GM21447 (cell line): ENCODE measurements around the gene RFK.

Experiments
- ATAC-seq: cut with Tn5 transposase; IDR thresholded peaks from one replicate; pipeline ENCODE4 v1.9.1; 2021; ENCODE audit not compliant: unreplicated experiment

The RFK gene

DNA sequence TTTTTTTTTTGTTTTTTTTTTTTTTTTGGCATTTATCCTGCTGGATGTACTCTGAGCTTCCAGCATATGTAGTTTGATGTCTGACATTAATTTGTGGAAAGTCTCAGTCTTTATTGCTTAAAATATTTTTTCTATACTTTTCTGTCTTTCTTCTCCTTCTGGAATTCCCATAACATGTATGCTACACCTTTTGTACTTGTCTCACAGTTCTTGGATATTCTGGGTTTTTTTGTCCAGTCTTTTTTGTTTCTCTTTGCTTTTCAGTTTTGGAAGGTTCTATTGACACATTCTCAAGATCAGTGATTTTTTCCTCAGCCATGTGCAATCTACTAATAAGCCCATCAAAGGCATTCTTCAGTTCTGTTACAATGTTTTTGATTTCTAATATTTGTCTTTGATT is 19.4 kb upstream of the RFK start:
- no peak for ATAC-seq

DNA sequence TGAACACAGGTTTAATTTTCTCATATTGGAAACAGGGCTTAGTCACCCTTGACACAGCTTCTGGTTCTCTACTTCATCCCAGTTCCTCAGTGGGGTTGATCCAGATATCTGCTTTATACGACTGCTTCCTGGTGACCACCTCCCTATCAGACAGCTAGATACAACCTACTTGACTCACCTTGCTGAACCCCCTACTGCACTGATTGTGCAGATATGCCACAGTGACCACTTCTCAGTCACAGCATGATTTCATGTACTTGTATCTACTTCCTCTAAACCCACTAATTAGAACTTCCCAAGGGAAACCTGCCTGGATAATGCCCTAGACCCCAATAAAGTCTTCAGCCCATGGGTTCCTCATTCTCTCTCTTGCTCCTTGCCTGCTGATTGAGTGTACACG is 18.4 kb upstream of the RFK start:
- ATAC-seq: no peak

DNA sequence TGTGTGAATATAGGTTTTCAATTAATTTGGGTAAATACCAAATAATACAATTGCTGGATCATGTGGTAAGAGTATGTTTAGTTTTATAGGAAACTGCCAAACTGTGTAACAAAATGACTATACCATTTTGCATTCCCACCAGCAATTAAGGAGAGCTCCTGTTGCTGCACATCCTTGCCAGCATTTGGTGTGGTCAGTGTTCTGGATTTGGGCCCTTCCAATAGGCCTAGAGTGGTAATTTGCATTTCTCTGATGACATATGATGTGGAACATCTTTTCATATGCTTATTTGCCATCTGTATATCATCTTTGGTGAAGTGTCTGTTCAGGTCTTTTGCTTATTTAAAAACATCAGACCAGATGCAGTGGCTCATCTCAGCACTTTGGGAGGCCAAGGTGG is 11.6 kb upstream of the RFK start:
- ATAC-seq: no peak

DNA sequence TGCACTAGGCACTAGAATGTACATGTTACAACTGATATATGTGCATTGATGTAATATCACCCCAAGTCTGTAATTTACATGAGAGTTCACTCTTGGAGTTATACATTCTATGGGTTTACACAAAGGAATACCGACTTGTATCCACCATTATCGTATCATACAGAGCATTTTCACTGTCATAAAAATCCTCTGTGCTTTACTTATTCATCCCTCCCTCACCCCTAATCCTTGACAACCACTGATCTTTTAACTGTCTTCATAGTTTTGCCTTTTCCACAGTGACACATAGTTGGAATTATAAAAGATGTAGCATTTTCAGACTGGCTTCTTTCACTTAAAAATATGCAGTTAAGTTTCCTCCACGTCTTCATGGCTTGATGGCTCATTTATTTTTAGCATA is 11.1 kb upstream of the RFK start:
- ATAC-seq: no peak

DNA sequence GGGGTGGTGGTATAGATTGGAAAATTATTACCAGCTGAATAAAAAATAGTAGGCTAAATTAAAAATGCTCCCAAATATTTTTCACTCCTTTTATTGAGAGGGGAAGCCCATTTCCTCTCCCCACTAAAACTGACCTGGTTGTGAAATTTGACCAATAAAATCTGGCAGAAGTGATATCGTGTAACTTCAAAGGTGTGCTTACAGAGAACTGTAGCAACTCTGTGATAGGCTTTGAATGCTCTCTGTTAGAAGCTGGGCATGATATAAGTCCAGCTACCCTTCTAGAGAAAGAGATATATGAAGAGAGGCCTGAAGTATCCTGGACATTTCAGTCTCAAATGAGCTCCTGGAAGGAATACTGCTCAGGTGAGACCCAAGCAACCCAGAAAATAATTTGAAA is 10.2 kb upstream of the RFK start:
- ATAC-seq: no peak

DNA sequence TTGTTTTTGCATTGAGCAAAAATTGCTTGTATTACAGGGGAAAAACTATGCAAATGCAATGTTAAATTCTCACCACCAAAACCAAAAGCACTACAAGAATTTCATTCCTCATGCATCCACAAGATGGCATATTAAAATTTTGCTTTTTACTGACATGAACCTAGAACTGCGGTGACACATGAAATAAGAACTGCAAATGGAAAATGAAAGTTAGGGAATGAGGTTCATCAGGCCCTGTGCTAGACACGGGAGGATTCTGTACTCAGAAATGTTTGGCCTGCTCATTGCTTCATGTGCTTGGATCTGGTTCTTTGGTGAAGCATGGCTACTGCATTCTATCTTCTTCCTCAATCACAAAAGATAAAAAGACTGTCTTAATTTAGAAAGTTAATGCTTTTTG is 9.1 kb upstream of the RFK start:
- peak; percentile 95 for ATAC-seq

DNA sequence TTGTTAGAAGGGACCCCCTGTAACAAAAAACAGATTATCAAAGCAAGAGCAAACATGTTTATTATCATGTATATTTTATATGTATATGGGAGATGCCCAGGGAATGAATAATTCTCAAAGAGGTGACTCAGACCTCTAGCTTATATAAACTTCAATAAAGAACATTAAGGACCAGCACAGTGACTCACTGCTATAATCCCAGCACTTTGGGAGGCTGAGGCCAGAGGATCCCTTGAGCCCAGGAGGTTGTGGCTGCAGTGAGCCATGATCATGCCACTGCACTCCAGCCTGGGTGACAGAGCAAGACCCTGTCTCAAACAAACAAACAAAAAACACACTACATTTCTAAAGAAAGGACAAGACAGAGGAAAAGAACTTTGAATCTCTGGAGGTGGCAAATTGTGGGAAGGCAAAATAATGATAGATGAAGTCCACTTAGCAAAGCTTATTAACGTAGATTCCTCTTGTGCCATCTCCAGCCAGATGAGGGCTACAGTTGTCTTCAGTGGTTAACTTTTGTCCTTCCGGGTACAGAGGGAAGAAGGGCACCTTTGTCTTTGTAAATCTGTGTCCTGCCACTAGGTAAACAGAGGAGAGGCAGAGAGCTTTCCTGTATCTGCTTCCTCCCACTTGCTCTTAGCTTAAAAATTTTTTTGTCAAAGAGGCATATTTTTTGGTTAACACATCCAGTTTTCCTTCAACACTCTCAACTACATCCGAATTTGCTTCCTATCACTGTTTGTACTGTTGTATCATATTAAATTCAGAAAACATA is 7.5 kb upstream of the RFK start:
- no peak for ATAC-seq

DNA sequence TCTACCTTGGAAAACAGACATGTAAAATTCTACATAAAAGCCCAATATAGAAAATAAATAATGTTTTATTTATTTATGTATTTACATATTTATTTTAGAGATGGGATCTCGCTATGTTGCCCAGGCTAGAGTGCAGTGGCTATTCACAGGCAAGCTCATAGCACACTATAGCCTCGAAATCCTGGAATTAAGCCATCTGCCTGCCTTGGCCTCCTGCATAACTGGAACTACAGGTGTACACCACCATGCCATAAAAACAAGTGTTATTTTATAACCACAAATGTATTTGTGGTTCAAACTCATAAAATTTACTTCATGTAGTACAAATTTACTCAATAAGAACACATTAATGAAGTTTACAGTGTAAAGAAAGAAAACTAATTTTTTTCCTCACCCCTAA is 7.0 kb upstream of the RFK start:
- no peak for ATAC-seq

DNA sequence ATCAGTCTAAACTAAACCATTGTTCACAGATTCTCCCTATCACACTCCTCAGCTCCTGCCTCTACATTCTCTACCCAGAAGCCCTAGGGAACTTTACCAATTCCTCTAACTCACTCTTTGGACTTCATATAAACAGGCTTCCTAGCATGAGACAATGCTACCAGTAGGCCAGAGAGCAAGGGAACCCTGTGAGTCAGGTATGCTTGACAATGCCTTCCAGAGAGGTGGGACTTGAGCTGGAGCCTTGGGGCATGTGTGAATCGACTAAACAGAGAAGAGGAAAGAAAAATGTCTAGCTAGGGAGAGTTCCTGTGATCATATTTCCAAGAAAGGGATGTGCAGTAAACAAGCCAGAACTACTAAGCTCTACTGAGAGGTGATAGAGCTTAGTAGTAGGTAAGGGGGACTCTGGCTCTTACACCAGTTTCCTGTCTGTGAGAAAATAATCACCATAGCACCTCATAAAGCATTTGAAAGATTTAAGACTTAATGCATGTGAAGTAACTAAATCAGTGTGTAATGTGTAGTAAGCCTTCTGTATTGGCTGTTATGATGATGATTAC is 6.4 kb upstream of the RFK start:
- no peak for ATAC-seq

DNA sequence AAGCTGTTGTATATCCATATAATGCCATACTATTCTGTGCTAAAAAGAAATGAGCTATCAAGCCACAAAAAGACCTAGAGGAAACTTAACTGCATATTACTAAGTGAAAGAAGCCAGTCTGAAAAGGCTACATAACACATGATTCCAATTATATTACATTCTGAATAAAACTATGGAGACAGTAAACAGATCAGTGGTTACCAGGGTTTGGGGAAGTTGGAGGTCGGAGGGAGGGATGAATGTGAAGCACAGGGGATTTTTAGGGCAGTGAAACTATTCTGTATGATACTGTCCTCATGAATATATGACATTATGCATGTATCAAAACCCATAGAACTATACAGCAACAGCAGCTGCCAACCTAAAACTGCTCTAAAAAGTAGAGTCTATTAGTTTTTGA is 5.6 kb upstream of the RFK start:
- no peak for ATAC-seq

DNA sequence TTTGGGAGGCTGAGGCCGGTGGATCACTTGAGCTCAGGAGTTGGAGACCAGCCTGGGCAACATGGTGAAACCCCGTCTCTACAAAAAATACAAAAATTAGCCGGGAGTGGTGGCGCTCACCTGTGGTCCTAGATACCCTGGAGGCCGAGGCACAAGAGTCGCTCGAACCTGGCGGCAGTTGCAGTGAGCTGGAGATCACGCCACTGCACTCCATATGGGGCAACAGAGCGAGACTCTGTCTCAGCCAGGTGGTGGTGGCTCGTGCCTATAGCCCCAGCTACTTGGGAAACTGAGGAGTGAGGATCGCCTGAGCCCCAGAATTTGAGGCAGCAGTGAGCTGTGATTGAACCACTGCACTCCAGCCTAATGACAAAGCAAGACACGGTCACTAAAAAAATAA is 2.4 kb upstream of the RFK start:
- ATAC-seq: no peak

DNA sequence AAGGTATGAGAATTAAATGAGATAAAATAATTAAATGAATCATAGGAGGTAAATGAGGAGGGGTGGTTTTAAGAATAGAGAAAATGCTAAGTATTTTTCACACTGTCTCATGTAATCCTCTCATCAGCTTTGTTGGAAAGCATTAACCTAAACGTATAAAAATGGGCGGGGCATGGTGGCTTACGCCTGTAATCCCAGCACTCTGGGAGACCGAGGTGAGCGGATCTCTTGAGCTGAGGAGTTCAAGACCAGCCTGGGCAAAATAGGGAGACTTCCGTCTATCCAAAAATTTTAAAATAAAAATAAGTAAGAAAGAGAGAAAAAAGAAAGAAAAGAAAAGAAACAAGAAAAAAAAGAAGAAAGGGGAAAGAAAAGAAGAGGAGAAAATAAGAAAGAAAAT is 1.9 kb upstream of the RFK start:
- no peak for ATAC-seq

DNA sequence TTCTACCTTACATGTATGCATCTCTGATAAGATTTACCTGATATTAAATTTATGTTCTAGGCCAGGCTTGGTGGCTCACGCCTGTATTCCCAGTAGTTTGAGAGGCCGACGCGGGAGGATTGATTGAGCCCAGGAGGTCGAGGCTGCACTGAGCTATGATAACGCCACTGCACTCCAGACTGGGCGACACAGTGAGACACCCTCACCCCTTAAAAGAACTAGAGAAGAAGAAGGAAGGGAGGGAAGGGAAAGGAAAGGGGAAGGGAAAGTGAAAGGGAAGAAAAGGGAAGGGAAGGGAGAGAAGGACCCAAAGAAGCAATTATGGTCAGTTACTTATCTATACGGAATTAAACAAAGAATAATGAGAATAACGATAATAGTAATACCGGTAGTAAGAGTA is 1.2 kb upstream of the RFK start:
- no peak for ATAC-seq

DNA sequence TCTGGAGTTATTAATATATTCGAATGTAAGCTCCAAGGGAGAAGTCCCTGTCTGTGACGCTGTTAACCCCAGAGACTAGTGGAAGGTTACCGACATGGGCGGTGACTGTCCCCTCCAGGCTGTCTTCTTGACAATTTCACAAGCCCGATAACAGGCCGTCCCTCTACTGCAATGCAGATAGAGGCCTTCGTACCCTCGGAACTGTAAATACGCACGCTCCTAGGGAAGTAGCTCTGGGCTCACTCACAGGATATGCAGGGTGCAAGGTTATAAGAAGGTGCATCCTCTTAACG is 680 bp upstream of the RFK start:
- peak; percentile 52 for ATAC-seq

DNA sequence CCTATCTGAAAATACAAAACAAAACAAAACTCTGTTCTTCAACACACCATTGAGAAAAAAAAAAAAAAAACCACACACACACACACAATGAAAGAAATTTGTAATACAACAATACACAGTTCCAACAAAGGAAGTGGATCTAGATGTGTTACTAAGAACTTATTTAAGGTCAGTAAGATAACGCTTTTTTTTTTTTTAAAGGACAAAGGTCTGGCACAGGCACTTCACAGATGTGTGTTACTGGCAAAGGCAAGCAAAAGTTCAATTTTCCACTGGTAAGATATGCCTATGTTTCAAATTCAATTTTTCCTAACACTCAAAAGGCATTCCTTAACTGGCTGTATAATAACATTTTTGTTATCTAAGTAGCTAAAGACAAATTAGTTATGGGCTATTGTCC is 3.6 kb downstream of the RFK start:
- ATAC-seq: no peak

DNA sequence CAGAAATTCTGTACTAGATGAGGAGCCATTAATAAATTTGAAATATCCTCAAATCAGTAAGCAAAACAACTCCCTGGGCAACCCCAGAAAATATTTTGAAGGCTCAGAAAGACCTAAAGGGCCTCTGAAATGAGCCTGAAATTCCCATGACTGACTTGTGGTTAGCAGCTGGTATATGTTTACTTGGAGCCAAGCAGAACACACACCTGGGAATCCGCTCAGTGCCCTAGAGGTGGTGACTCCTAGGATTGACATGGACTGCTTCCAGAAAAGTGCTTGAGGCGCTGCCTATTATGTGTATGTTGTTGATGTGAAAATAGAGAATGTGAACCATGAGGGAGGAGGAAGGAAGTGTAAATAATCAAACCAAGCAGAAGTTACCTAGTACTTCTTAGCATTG is 14.7 kb downstream of the RFK start:
- no peak for ATAC-seq

DNA sequence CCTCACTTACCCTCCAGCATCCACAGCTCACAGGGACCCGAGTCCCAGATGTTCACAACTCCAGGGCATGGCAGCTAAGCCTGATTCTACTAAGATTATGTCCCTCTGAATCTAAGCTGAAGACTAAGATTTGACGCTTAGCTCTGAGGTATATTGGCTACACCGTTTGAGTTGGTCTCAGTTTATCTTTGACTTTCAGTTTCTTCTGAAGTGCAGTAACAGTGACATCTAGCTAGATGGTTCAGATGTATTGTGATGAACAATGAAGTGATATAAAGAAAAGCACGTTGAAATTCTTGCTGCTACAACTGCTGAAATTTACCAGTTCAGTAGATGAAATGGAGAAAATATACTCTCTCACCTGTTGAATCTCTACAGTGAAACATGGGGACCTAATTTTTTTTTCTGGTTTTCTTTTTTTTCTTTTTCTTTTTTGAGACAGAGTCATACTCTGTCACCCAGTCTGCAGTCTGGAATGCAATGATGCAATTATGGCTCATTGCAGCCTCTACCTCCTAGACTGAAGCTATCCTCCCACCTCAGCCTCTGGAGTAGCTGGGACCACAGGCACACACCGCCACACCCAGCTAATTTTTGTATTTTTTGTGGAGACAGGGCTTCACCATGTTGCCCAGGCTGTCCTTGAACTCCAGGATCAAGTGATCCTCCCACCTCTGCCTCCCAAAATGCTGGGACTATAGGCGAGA is 15.7 kb downstream of the RFK start:
- no peak for ATAC-seq

DNA sequence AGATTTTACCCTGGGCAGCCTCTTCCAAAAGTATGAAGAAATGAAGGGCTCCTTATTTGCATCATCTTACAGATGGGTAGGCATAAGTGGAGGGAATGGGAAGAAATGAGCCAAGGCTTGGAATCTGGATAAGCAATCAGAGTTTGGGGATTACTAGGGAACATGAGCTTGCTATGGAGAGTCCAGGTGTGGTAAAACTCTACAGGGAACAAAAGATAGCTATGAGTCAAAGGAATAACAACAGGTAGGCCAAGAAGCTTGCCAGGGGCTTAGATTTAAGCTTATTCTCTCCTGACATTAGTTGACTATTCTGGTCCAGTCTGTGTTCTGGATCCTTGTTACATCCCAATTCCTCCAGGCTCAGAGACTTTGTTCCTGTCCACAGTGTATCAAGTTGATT is 16.4 kb downstream of the RFK start:
- no peak for ATAC-seq

DNA sequence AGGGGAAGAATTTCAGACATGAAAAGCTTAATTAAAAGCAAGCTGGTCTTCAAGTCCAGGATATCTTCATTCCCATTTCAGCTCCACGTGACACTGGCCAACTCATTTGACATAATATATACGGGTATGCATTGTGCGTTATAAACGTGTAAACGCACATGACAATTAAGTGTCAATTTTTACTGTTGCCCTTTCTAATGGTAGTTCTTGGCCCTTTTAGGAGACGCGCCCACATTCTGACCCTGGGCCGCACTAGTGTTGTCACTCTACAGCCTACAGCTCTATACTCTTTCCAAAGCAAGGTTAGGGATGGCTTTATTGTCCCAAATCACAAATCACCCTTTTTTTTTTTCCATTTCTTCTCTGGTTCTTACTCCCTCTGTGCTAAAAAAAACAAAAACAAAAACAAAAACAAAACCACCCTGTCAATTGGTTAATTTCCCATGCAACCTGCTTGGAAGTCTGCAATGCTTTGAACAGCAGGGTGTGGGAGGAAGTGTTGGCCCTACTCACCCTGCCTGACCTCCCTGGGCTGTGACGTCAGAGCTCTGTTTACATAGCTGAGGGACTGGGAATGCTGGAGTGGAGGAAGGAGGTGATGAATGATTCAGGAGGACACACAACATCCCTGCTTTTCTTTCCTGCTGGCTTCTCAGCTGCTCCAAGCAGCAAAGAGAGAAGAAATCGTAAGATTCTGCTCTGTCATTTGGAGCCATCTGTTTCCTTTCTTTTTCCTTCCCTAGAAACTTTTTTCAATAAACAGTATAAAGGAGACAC is 19.3 kb downstream of the RFK start:
- ATAC-seq: no peak

DNA sequence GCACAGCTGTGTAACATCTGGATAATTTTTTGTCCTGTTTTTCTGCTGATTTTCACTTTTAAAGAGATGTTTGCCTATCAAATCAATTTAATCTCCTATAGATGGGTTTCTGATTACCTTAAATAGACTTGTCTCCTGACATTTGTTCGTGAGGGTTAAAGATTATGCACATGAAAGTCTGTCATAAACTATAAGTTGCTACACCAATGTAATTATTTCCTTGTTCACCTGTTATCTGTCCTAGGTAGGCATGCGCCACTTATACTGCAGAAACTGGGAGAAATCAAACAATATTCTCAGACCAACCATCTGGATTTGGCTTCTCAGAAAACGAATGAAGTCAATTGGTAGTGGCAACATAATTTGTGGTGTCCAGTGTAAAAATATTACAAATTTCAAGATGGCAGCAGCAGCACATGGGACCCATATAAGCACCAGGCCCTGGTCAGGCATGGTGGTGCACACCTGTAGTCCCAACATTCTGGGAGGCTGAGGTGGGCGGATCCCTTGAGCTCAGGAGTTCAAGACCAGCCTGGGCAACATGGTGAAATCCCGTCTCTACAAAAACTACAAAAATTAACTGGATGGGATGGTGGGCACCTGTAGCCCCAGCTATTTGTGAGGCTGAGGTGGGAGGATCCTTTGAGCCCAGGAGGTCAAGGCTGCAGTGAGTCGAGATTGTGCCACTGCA is 20.3 kb downstream of the RFK start:
- no peak for ATAC-seq

DNA sequence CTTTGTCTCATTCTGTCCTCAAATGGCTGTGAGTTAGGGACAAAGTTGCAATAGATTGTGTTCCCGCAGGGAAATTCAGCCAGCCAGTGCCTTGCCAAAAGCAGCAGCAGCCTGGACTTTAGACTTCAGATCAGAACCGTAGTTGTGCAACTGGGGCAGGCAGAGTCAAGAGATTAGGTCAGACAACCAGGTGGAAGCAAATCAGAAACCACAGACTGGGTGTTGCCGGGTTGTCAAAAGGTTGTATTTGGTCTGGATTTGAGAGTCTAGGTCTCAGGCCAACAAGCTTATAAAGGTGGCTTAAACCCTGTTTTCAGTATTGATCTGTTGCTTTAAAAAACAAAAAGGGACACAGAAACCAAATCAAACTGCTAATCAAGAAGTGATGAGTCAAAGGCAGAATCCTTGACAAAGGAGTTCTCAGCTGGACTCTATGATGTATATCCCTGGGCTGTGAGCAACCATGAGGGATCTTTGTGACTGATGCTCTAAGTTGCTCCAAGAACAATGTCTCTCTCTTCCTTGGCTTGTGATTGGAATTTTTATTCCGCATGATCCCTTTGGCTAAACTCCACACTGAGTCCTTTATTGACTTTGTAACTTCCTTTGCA is 20.9 kb downstream of the RFK start:
- no peak for ATAC-seq
